Adrenal gland (tissue), 5 donors: Measurements from ENCODE around the gene DCXR.

Source experiments
- POLR2A ChIP-seq, 2 donors: fragments of 450-650 bp; IDR thresholded peaks; one replicate each; pipeline ENCODE4 v1.6.1; 2017; ENCODE audit warnings: antibody characterized with exemption in 2 of 2, mild to moderate bottlenecking in 2 of 2, moderate library complexity in 1 of 2
- TF ChIP-seq, protein P1 (sequence below), 6 experiments: fragments of 450-650 bp in 4 of 6; fragments of 200-600 bp in 2 of 6; sonication (generic) in 1 of 6; IDR thresholded peaks; 1 replicate in 5 of 6; 2 replicates in 1 of 6; pipeline versions ENCODE4 v1.5.1 to v1.8.0; 2016 to 2021; ENCODE audit warnings: antibody characterized with exemption in 6 of 6, mild to moderate bottlenecking in 2 of 6, moderate library complexity in 1 of 6
- donor health status: DM: no; HTN: no; CAD: no.

DNA sequence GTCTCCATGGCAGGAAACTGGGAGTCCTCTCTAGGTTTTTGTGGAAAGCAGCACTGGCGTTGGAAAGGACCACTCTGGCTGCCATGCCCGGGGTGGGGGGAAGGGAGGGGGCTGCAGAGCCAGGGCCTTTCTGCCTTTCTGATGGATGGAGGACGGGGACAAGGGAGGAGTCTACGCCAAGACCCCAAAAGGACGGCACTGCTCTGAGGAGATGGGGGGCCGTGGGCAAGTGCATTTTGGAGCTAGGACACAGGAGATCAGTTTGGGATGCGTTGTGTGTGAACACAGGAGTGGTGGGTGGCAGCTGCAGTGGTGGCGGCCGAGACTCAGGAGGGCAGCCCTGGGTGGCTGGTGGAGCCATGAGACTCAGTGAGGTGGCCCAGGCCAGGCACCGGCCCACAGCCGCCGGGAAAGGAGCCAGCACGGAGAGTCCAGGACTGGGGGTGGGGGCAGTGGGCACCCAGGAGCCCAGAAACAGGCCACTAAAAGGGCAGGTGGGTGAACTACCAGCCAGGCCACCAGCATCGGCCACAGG lies 16.9 kb downstream of the DCXR start:
- TF ChIP-seq, protein P1, sequence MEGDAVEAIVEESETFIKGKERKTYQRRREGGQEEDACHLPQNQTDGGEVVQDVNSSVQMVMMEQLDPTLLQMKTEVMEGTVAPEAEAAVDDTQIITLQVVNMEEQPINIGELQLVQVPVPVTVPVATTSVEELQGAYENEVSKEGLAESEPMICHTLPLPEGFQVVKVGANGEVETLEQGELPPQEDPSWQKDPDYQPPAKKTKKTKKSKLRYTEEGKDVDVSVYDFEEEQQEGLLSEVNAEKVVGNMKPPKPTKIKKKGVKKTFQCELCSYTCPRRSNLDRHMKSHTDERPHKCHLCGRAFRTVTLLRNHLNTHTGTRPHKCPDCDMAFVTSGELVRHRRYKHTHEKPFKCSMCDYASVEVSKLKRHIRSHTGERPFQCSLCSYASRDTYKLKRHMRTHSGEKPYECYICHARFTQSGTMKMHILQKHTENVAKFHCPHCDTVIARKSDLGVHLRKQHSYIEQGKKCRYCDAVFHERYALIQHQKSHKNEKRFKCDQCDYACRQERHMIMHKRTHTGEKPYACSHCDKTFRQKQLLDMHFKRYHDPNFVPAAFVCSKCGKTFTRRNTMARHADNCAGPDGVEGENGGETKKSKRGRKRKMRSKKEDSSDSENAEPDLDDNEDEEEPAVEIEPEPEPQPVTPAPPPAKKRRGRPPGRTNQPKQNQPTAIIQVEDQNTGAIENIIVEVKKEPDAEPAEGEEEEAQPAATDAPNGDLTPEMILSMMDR (IDR thresholded peaks at IDR 0.05) = no peak
- no peak for TF ChIP-seq POLR2A (IDR thresholded peaks at IDR 0.05)
